Epidermal melanocyte (primary cell): ENCODE data around the gene HLA-DMA.
A peak's percentile ranks its signal among the peaks of the same experiment; 100 is the strongest.

Experiments used
- DNase-seq: peaks from one replicate; pipeline ENCODE4 v3.0.0; 2011; ENCODE audit warnings: low spot score; ENCODE audit not compliant: insufficient read length

Gene HLA-DMA

GRCh38 chr6:32933661-32934085, 19.2 kb downstream of the HLA-DMA start:
- peak; percentile 75 for DNase-seq

DNA sequence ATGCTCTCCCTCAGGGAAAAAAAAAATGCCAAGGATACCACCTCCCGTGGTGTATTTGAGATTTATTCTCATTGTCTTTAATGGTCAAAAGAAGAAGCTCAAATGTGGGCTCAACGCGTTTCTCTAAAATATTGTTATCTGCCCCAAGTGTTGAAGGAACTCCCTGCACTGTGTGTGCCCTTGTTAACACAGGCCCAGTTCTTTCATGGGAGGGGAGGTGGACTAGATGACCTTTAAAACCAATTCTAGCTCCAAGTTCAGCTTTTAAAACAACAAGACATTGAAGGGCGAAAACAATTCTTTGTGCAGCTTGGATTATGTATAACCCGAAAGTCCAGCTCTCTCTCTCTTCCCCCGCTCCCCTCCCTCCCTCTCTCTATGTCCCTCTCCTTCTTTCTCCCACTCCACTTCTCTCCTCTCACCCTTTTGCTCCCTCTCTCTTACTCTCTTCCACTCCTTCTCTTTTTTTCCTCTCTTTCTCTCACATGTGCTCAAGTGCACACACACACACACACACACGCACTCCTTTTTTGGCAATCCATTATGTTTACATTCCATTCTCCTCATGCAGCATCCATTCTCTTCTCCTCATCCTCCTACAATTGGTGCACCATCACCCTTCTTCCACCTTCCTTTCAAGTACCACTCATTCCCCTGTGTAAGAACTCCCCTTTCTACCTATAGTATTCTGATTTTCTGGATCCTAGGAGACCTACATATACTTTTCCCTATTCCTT, 20.6 kb downstream of the HLA-DMA start:
- DNase-seq, result no peak

GRCh38 chr6:32931211-32931610, 21.7 kb downstream of the HLA-DMA start:
- no peak for DNase-seq

DNA sequence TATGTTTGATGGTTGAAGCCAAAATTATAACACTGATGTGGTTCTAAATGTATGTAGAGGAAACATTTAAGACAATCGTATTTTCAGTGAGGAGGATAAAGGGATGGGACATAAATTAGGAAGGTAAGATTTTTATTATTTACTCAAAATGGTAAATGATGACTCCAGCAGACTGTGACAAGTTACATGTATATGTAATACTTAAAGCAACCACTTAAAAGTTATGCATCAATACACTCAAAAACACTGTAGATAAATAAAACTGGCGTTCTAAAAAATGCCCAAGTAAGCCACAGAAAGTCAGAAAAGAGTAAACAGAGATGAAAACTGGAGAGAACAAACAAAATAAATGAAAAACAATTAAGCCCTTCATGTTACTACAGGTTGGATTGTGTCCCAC, 30.8 kb downstream of the HLA-DMA start:
- no peak for DNase-seq

DNA sequence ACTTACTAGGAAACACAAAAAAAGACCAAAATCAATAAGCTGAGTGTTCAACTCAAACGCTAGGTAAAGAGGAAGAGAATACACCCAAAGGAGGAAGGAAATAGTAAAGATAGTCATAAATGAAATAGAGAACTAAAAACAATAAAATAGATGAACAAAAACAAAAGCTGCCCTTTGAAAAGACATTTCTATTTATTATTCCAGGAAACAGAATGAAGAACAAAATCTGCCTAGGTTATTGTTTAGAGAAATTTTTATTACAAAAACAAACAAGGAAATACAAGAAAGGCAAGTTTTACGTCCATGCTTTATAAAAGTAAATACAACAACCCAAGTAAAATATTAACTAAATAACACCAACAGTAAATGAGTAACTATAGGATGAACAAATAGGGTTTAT, 32.2 kb downstream of the HLA-DMA start:
- no peak for DNase-seq

- no peak for DNase-seq
Measured at GRCh38 chr6:32912951-32913350, 39.9 kb downstream of the HLA-DMA start.

- no peak for DNase-seq
Measured at GRCh38 chr6:32908897-32909296, 44.0 kb downstream of the HLA-DMA start.

DNA sequence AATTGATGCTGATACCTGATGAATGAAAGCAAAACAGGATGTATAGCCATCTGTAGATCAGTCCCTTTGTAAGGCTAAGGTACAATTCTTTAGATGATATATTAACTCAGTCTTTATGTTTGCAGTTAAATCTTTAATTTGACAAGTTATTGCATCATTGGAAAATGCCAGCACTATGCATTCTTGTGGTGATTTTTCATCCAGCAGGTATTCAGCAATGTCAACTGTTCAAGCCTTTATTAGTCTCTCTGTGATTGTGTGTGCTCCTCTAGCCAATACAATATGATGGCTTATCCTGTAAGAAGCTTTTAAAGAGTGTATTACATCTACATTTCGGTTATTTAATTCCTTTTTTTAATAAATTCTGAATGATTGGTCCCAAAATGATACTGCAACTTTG, 46.4 kb downstream of the HLA-DMA start:
- no peak for DNase-seq

GRCh38 chr6:32905078-32905477, 47.8 kb downstream of the HLA-DMA start:
- DNase-seq, result no peak

DNA sequence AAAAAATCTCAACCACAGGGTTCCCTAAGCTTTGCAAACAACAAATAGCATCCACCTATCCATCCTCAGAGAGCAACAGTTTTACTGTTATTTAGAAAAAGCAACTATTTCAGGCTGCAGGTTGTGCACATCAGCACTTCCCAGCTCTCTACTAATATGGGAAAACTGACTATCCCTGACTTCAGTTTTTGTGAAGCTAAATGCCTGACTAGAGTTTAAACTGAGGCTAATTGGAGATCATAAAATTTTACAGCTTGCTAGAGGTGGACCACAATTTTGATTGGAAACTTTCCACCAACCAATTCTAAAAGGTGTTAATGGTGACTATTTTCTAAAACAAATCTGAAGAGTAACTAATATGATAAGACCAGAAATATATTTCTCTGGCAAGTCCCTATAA, 48.9 kb downstream of the HLA-DMA start:
- no peak for DNase-seq
